GM21576 (cell line): ENCODE measurements around the gene EYS.
"Not testable (repeated sequence)": the region's sequence is repeated elsewhere in the genome, so short reads cannot be mapped to it uniquely, and the experiment has no call there.

Experiments
- ATAC-seq: cut with Tn5 transposase; IDR thresholded peaks from one replicate; pipeline ENCODE4 v1.9.1; 2021; ENCODE audit warnings: mild to moderate bottlenecking, moderate library complexity; ENCODE audit not compliant: unreplicated experiment

EYS gene

GRCh38 chr6:63792736-63793464, 1914.1 kb downstream of the EYS start:
- no peak for ATAC-seq

GRCh38 chr6:63790334-63790733, 1916.7 kb downstream of the EYS start:
- ATAC-seq: peak; percentile 61

- ATAC-seq: no peak
Measured at GRCh38 chr6:63789699-63790098, 1917.3 kb downstream of the EYS start.

GRCh38 chr6:63788569-63788968, 1918.5 kb downstream of the EYS start:
- ATAC-seq: no peak

GRCh38 chr6:63787021-63787420, 1920.0 kb downstream of the EYS start:
- no peak for ATAC-seq

- peak; percentile 40 for ATAC-seq
Measured at GRCh38 chr6:63785006-63785405, 1922.0 kb downstream of the EYS start.

- ATAC-seq: no peak
Measured at GRCh38 chr6:63783096-63783495, 1923.9 kb downstream of the EYS start.

GRCh38 chr6:63774961-63775360, 1932.1 kb downstream of the EYS start:
- ATAC-seq: no peak

- ATAC-seq: no peak
Measured at GRCh38 chr6:63773200-63773599, 1933.8 kb downstream of the EYS start.

GRCh38 chr6:63765828-63766227, 1941.2 kb downstream of the EYS start:
- no peak for ATAC-seq

- ATAC-seq: no peak
Measured at GRCh38 chr6:63764318-63764916, 1942.6 kb downstream of the EYS start.

- no peak for ATAC-seq
Measured at GRCh38 chr6:63760199-63760598, 1946.8 kb downstream of the EYS start.

GRCh38 chr6:63759605-63760105, 1947.4 kb downstream of the EYS start:
- no peak for ATAC-seq

GRCh38 chr6:63757826-63758225, 1949.2 kb downstream of the EYS start:
- no peak for ATAC-seq

- not testable (repeated sequence) for ATAC-seq
Measured at GRCh38 chr6:63757275-63757674, 1949.8 kb downstream of the EYS start.

- no peak for ATAC-seq
Measured at GRCh38 chr6:63750400-63750799, 1956.6 kb downstream of the EYS start.

GRCh38 chr6:63745784-63746183, 1961.2 kb downstream of the EYS start:
- ATAC-seq: no peak

GRCh38 chr6:63744810-63745209, 1962.2 kb downstream of the EYS start:
- ATAC-seq: no peak

GRCh38 chr6:63743691-63744090, 1963.3 kb downstream of the EYS start:
- no peak for ATAC-seq

GRCh38 chr6:63742060-63742459, 1965.0 kb downstream of the EYS start:
- ATAC-seq: no peak

- no peak for ATAC-seq
Measured at GRCh38 chr6:63740709-63741108, 1966.3 kb downstream of the EYS start.

- no peak for ATAC-seq
Measured at GRCh38 chr6:63739094-63739687, 1967.8 kb downstream of the EYS start.
